ENCODE measurements around the gene UPF2.

The UPF2 gene

DNA sequence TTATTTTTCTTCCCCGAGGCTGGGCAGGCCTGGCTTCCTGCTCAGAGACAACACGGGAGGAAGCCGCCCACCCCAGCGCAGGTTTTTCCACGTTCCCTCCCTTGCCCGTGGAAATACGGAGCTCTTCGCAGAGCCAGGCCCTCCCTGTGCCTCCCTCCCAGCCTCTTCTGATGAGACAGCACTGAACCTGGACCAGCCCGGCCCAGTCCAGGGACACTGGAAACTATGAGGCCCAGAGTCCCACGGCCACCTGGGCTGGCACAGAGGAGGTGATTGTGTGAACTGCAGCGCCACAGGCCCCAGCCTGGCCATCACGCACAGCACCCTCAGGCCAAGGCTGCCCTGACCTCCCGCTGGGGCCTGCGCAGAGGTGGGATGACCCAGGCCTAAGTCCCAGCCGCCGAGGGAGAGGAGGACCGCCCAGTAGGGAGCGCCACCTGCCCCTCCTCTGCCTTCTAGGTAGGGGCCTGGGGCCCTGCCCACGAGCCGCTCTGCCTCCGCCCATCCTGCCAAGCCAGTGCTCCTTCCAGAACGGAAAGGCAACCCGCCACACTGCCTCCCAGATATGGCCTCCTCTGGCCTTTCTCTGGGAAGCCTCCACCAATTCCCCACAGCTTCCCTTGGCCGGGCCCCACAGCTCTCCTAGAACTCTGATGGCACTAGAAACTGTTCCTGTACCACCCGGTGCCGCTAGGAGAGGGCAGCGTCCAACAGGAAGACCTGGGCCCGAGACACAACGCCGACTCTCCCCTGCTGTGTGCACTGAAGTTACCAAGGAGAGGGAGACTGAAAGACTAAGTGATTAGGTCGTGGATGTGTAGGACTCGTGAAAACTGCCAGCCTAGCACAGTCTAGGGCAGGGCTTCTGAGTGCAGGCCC lies 162.2 kb downstream of the UPF2 start:
- no peak for DNase-seq

DNA sequence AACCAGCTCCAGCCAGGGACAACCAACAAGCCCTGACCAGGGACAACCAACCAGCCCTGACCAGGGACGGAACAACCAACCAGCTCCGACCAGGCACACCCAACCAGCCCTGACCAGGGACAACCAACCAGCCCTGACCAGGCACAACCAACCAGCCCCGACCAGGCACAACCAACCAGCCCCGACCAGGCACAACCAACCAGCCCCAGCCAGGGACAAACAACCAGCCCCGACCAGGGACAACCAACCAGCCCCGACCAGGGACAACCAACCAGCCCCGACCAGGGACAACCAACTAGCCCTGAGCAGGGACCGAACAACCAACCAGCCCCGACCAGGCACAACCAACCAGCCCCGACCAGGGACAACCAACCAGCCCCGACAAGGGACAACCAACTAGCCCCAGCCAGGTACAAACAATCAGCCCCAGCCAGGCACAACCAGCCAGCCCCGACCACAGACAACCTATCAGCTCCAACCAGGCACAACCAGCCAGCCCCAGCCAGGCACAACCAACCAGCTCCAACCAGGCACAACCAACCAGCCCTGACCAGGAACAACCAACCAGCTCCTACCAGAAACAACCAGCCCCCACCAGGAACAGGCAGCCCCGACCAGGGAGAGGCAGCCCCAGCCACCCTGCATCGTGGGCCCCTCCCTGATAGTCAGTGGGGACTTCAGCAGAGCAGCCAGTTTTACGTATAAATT lies 163.1 kb downstream of the UPF2 start:
- DNase-seq = no peak

DNA sequence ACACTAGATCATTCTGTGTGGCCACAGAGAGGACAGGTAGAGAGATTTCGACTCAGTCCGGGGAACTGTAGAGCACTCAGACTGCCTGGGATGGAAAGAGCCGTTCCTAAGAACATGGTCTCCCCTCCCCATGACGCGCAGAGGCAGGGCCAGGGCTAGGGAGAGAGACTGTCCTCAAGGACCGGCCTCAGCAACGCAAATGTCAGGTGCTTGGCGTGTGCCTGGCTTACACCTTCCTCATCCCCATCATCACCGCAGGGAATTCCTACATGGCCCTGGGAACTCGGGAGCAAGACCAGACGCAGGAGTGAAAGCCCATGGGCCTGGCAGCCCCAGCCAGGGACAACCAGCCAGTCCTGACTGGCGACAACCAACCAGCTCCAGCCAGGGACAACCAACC lies 163.8 kb downstream of the UPF2 start:
- DNase-seq = no peak

DNA sequence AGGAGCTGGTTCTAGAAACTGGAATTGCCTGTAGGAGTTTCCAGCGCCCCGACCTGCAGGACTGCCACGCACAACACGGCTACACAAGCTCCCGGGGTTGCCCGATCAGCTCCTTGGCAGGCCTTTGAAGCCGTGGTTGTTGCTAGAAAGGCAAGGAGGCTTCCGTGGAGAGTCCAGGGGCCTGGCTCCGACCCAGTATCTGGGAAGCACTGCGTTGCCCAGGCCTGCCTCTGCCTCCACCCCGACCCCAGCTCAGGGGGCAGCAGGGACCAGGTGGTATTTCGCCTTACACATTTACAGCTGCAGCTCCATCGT lies 165.1 kb downstream of the UPF2 start:
- no peak for DNase-seq

DNA sequence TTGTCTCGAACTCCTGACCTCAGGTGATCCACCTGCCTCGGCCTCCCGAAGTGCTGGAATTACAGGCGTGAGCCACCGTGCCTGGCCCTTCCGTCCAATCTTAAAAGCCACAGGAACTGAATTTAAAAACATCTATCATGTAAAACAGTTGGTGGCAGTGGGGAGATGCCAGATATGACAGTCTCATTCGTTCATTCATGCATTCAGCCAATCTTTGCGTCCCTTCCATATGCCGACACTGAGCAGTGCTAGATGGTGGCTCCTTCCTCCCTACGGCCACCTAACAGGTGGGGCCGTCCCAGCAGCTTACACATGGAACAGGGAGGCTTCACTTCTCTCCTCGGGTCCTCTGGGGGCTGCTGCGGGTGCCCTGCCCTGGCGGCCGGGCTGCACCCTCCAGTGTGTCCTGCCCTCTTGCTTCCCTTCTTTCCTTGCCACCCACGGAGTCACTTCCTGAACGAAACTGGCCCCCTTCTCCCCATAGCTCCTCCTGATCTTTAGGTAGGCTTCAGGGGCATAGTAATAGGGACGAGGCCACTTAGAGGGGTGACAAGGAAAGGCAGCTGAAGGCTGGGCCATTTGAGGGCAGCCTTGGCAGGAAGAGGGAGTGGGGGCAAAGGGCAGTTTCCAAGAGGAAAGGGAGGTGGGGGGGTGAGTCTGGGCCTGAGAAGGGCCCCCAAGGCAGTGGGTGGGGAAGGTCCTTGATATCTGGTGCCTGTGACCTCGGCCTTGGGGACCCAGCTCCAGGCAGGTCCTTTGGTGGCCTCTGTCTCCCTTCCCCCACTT lies 165.6 kb downstream of the UPF2 start:
- no peak for DNase-seq

DNA sequence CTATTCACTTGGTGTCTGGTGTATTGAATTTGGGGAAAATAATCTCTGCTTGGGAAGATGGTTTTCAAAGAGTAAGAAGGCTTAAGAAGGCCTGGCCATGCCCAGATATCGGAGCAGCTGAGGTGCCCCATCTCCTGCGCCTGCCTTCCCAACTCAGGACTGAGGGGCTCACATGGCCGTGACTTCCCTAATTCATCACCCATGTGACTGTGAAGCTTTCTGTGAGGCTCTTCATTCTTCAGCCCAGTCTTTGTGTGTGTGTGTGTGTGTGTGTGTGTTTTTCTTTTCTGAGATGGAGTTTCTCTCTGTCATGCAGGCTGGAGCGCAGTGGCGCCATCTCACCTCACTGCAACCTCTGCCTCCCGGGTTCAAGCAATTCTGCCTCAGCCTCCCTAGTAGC lies 166.3 kb downstream of the UPF2 start:
- no peak for DNase-seq

DNA sequence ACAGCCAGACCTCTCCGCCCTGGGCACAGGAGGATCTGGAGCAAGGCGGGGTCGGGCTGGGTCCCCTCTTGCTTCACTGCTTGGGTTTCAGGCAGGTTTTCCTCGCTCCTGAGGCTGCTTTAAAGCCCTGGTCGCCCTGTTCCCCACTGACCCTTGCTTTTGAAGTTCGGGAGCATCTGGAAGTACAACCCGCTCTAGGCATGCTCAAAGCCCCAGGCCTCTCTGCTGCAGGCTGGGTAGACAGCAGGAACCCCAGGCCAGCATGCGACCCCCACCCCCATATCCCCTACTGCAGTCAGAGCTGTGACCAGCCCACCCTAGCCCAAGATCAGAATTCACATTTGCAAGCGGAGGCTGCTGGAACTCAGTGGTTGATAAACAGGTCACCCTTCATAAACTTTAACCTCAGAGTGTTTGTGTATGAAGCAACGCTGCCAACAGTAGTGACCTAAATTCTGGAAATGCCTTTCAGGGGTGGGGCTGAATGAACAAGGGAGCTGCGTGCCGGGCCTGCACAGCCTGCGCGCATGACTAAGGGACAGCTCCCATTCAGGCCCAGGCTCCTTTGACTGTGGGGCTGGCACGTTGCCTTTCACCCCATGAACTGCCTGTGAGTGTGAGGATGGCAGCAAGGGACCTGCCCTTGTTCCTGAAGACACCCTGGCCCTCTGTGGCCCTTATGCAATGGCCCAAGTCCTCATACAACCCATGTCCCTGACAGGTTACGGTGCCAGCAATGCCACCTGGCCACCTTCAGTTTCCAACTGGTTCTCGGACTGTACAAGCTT lies 166.9 kb downstream of the UPF2 start:
- DNase-seq = no peak

DNA sequence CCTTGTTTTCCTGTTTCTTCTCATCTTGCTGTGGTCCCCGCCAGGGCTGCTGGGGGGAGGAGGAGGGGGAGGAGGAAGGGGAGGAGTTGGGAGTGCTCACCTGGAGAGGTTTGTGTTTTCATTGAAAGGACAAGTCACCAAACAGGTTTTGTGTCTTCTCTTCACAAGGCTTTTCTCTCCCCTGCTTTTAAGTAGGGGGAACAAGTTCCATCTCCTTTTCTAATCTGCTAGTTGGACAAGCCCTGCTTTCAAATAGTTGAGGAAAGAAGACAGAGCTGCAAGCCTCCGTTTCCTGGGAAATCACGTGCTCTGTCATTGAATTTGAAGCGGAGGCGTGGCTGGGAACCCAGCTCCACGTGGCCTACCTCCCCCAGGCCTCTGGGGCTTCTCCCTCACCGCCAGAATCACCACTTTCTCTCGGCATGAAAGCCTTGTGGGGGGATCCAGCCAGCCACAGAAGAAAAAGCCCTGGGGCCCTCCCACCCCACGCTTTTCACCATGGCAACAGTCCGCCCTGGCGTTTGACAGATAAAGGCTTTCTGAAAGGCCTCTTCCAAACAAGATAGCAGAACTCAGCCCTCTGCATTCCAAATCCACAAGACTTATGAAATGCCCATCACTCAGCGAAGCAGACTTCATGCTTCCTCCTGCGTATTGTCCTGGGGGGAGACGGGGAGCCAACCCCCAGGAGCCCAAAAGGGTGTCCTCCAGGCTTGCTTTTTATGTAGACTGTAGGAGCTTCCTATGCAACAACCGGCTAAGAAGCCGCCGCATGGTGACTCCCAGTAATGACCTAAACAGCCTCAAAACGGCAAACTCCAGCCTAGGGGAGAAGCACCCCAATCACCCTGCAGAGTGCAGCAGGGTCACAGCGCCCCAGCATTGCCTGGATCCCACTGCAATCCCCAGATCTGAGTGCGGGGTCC lies 167.8 kb downstream of the UPF2 start:
- peak; percentile 24 for DNase-seq

DNA sequence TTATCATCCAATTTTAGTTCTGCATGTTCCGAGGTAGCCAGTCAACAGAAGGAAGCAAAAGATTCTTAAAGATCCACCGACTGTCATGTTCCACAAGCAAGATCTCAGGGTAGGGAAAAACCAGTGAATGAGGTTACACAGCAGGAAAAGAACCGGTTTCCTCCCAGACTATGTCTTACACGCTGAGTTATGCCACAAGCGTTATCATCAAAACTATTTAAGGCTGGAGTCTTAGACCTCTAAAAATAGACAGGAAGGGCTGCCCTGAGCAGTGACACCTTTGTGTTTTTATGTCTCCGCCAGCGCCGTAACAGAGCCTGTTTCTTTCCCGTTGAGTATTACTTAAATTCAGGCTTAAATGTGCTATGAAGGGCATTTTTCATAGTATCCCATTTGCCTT lies 171.1 kb downstream of the UPF2 start:
- DNase-seq = no peak

DNA sequence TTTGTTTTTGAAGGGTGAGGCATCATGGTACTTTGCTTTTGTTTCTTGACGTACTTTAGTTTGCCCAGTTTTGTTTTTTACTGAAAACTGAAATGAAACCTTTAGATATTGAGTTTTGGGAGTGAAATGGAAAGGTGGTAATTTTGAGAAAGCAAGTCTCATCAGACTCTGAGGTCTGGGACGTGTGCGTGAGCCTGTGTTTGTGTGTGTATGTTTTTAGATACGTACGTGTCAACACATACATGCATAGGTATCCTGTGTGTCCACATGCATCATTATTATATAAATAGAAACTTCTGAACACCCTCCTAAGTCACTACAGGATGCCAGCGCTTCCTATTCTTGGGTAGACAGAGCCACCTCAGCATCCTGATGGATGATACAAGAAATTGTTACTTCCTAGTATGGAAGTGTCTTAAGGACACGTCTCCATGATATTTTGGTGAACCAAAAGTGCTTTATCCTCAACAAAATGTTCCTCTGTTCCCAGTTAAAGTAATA lies 171.7 kb downstream of the UPF2 start:
- DNase-seq = no peak

DNA sequence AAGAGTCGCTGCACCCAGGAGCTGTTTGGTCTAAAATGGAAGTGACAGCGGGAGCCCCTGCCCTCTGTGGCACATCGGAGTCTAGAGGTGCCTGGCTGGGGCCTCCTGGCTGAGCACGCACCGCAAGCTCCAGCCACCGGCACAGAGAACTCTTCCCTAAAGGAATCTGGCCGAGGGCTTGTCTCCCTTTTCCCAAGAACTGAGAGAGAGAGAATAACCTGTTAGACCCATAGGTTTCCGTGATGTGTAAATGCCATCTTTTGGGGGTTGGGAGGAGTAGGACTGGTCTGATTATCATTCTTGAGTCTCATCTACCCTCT lies 172.2 kb downstream of the UPF2 start:
- no peak for DNase-seq
